Measurements from ENCODE around the gene TNFSF13B. TPM values are rescaled to one million over a fixed set of nuclear protein-coding genes. Genes with fewer than 3 reads are reported as not detected.
A peak's percentile ranks its signal among the peaks of the same experiment; 100 is the strongest.

TNFSF13B gene
- total RNA-seq, 4 donors from 2014 or later, result 0.31 to 2.2 (median 0.62) TPM; not detected in 1

DNA sequence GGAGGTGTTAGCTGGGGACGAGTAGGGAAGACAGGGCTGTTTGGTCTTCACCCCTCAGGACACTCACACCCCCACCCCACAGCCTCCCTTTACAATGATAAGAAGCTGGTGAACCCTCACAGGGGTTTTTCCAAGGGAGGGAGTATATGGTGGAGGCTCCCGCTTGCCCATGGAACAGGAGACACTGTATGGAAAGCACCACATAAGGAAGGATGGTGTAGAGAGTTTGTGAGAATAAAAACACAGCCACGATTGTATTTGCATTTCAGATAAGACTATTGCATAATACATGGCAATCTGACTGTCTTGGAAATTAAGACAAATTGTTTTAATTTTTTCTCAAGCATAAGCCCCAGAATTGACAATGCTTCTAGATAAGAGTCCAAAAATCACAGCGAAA lies 46.9 kb downstream of the TNFSF13B start:
- in situ Hi-C loops (cut with MboI; ENCODE audit: low sequenced_read_pairs in 4 of 4), result no loop called here
- H3K4me1 ChIP-seq, result no peaks in the 10 kb centered on the region
- intact Hi-C loops (cut with DNase I; ENCODE audit: low total_unique reads), result no loop called here
- ATAC-seq, result no peak
- no peak for DNase-seq
- no peaks in the 10 kb centered on the region for H3K9me3 ChIP-seq
- no peak overlapping the region for H3K4me3 ChIP-seq
- no peak for TF ChIP-seq POLR2A (IDR thresholded peaks at IDR 0.05)
- TF ChIP-seq, protein P1, sequence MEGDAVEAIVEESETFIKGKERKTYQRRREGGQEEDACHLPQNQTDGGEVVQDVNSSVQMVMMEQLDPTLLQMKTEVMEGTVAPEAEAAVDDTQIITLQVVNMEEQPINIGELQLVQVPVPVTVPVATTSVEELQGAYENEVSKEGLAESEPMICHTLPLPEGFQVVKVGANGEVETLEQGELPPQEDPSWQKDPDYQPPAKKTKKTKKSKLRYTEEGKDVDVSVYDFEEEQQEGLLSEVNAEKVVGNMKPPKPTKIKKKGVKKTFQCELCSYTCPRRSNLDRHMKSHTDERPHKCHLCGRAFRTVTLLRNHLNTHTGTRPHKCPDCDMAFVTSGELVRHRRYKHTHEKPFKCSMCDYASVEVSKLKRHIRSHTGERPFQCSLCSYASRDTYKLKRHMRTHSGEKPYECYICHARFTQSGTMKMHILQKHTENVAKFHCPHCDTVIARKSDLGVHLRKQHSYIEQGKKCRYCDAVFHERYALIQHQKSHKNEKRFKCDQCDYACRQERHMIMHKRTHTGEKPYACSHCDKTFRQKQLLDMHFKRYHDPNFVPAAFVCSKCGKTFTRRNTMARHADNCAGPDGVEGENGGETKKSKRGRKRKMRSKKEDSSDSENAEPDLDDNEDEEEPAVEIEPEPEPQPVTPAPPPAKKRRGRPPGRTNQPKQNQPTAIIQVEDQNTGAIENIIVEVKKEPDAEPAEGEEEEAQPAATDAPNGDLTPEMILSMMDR (IDR thresholded peaks at IDR 0.05 in 4 of 5, conservative IDR thresholded peaks at IDR 0.05 in 1 of 5), result no peak
- H3K27me3 ChIP-seq, result no peaks in the 10 kb centered on the region
- H3K36me3 ChIP-seq, result no peaks in the 10 kb centered on the region
- H3K27ac ChIP-seq, result no peak overlapping the region

DNA sequence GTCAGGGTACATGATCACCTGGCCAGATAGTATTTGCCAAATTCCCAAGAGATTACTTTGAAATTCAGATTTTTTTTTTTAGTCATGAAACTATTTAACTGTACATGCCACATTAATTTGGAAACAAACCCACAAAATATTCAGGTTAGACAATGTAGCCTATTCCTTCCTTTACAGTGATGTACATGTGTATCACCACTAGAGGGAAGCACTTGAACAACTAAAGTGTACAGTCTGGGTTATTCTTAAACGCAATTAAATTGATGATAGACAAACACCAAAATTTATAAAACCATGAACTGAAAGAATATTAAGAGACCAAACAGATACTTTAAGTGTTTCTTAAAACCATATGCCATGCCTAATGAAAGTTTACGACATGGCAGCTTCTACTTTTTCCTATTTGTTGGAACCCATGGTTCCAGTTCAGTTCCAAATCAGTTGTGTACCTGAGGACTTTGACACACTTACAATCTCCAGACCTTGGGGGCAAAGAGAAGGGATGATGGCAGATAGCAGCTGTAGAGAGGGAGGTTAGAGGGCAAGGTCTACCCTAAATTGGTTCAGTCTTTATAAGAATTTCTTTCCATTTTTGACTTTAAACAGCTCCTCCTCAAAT lies 52.8 kb downstream of the TNFSF13B start:
- no peaks in the 10 kb centered on the region for H3K9me3 ChIP-seq
- intact Hi-C loops (cut with DNase I; ENCODE audit: low total_unique reads), result loop anchor here (5.0 kb wide), 1 partner anchor 575 kb away; no protein-coding TSS in a partner anchor
- DNase-seq, result no peak
- no peaks in the 10 kb centered on the region for H3K4me1 ChIP-seq
- no peaks in the 10 kb centered on the region for H3K27me3 ChIP-seq
- TF ChIP-seq POLR2A (IDR thresholded peaks at IDR 0.05), result no peak
- TF ChIP-seq, protein P1 (IDR thresholded peaks at IDR 0.05 in 4 of 5, conservative IDR thresholded peaks at IDR 0.05 in 1 of 5), result peak; percentile 18 to 64 (median 27)
- in situ Hi-C loops (cut with MboI; ENCODE audit: low sequenced_read_pairs in 4 of 4), result loop anchor here in 1 of 4 donors (10.0 kb wide), 2 partner anchors 182 to 572 kb away; no protein-coding TSS in a partner anchor
- H3K27ac ChIP-seq, result no peak overlapping the region
- no peaks in the 10 kb centered on the region for H3K36me3 ChIP-seq
- peak; percentile 33 to 41 for ATAC-seq
- H3K4me3 ChIP-seq, result no peak overlapping the region

DNA sequence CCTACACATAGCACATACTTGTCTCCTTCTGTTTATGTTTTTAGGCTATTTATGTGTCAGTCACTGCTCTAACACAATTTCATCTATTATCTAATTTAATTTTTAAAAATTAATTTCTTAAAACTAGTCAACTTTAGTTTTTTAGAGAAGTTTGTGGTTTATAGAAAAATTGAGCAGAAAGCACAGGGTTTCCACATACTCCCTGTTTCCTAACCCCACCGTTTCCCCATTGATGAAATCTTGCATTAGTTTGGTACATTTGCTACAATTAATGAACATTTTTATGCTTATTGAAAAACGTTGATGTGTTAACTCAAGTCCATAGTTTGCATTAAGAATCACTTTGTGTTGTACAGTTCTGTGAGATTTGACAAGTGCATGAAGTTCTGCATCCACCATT lies 53.5 kb downstream of the TNFSF13B start:
- no peak overlapping the region for H3K27ac ChIP-seq
- intact Hi-C loops (cut with DNase I; ENCODE audit: low total_unique reads) (loop anchor here (5.0 kb wide), 1 partner anchor 574 kb away; no protein-coding TSS in a partner anchor), in situ Hi-C loops (cut with MboI; ENCODE audit: low sequenced_read_pairs in 4 of 4) (loop anchor here in 1 of 4 donors (10.0 kb wide), 2 partner anchors 182 to 572 kb away; no protein-coding TSS in a partner anchor)
- no peak overlapping the region for H3K4me3 ChIP-seq
- H3K9me3 ChIP-seq, result no peaks in the 10 kb centered on the region
- no peaks in the 10 kb centered on the region for H3K4me1 ChIP-seq
- no peak for ATAC-seq
- DNase-seq, result no peak
- H3K27me3 ChIP-seq, result no peaks in the 10 kb centered on the region
- no peak for TF ChIP-seq POLR2A (IDR thresholded peaks at IDR 0.05)
- TF ChIP-seq, protein P1 (IDR thresholded peaks at IDR 0.05 in 4 of 5, conservative IDR thresholded peaks at IDR 0.05 in 1 of 5), result no peak
- no peaks in the 10 kb centered on the region for H3K36me3 ChIP-seq

DNA sequence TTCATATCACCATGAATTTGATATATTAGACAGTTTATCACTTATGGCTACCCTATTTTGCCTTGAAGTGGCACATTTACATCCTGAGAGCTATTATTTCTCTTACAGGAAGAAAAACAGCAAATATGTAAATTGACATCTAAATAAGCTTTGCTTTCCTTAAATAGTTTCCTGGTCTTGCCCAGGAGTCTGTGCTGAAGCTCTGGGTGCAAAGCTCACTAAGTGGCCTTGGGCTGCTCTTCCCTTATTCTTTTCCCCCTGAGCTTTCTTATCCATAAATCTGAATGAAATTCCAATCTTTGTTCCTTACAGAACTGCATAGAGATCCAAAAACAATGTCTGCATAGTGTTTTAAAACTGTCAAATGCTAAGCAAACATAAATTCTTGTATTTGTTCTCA lies 56.3 kb downstream of the TNFSF13B start:
- intact Hi-C loops (cut with DNase I; ENCODE audit: low total_unique reads) (no loop called here), in situ Hi-C loops (cut with MboI; ENCODE audit: low sequenced_read_pairs in 4 of 4) (loop anchor here in 2 of 4 donors (10.0 to 25.0 kb wide), 3 partner anchors 179 to 569 kb away; no protein-coding TSS in a partner anchor)
- Histone ChIP-seq H3K36me3 (no peaks in the 10 kb centered on the region), H3K27ac (no peak overlapping the region), H3K4me3 (no peak overlapping the region), H3K27me3 (no peaks in the 10 kb centered on the region), H3K4me1 (no peaks in the 10 kb centered on the region), H3K9me3 (no peaks in the 10 kb centered on the region)
- no peak for ATAC-seq
- DNase-seq, result no peak
- no peak for TF ChIP-seq POLR2A (IDR thresholded peaks at IDR 0.05)
- TF ChIP-seq, protein P1 (IDR thresholded peaks at IDR 0.05 in 4 of 5, conservative IDR thresholded peaks at IDR 0.05 in 1 of 5), result no peak

Data from gastrocnemius medialis (tissue), 4 donors.